CD4-positive, alpha-beta T cell treated with Interleukin-17A for 4 hours (primary cell): ENCODE measurements around the gene SMTNL2.

Source experiments
- DNase-seq: peaks from one replicate; pipeline ENCODE4 v3.0.0-alpha.2; 2020; ENCODE audit warnings: mixed read lengths

Gene SMTNL2

DNA sequence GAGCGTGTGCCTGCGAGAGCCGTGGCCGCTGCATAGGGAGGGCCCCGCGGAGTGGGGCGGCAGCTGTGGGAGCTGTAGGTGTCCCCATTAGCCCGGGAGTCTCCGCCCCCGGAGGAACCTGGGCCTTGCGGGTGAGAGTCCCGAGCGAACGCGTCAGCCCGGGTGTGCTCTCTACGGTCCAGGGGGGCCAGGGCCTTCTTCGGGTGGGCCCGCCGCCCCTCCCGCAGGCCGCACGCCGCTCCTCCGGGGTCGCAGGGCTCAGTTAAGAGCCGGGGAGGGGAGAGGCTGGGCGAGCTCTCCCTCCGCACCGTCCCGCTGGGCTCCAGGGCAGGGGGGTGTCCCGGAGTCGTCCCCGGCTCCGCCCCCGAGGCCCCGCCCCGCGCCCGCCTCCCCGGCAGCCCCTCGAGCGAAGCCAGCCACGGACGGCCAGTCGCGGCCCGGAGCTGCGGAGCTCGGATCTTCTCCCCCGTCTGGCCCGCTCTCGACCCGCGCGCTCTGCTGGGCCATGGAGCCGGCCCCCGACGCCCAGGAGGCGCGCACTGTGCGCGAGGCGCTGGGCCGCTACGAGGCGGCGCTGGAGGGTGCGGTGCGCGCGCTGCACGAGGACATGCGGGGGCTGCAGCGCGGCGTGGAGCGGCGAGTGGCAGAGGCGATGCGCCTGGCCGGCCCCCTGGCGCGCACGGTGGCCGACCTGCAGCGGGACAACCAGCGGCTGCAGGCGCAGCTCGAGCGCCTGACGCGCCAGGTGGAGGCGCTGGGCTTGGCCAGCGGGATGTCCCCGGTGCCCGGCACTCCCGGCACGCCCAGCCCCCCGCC is at the start of gene SMTNL2:
Gene SMTNL2 (plus strand): TSS at position 429 of the 816 bp plus-strand sequence. CDS start 77 bp downstream, at position 506.
- peak; percentile 26 for DNase-seq

DNA sequence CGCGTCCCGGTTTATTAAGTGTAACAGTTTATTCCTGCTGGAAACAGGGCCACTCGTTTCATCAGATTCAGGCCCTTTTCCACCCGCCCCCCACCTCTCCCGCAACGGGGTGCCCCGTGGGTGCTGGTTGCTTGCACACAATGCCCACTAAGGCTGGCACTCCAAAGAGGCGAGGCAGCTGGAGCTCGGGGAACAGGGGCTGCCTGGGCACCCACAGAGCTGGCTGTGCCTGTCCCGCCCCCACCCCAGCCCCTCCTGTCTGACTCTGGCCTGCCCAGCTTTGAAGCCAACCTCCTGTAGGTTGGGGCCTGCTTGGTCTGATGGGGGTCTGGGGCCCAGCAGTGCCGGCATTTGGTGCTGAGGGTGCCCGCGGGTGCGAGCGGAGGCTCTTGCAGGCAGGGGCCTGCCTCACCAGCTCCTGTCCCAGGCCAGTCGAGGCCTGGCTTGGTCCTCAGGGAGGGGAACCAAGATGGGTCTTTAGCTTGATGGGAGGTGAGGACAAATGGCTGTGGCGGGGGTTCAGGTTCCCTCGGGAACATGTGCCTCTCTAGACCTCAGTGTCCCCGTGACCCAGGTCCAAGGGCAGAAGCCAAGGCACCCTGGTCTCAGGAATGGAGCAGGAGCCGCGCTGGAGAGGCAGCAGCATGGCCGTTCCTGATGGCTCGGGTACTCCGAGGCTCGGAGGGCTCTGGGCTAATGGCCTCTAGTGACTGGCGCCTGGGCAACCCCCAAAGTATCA is 49.2 kb upstream of the SMTNL2 start:
- no peak for DNase-seq

DNA sequence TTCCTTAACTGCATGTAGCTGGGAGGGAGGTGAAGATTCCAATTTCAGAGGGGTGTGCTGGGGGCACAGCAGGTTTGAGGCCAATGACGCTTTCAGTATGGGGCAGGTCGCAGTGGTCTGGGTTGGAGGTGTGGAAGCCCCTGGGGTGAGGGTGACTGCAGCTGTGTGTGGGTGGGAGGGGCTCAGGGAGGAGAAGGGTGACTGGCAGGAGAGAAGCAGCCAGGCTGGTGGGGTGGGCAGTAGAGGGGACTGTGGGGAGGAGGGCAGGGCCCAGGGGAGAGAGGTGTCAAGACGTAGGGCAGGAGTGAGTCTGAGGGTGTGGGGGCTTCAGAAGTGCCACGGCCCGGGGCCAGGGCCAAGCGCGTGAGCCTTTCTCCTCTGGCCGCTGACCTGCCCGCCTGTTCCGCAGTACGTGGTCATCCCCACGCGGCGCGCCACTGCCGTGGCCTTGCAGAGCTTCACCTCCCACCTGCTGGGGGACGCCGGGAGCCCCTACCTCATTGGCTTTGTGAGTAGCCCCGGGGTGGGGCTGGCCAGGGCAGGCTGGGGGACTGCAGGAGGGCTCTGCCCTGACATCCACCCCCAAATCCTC is 48.6 kb upstream of the SMTNL2 start:
- no peak for DNase-seq

DNA sequence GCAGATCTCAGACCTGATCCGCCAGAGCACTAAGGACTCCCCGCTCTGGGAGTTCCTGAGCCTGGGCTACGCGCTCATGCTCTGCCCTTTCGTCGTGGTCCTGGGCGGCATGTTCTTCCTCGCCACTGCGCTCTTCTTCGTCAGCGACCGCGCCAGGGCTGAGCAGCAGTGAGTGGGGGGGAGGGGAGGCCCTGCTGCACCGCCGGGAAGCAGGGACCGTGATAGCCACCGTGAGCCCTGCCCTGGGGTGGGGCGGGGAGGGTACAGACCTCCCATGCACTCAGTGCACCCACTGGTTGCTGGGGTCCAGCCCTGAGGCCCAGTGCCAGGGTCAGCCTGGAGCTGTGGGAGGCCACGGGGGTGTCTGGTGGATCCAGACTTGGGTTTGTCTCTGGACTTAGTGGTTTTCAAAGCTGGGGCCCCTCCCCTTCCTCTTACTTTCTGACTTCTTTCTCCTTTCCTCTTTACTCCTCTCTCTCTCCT is 48.0 kb upstream of the SMTNL2 start:
- no peak for DNase-seq

DNA sequence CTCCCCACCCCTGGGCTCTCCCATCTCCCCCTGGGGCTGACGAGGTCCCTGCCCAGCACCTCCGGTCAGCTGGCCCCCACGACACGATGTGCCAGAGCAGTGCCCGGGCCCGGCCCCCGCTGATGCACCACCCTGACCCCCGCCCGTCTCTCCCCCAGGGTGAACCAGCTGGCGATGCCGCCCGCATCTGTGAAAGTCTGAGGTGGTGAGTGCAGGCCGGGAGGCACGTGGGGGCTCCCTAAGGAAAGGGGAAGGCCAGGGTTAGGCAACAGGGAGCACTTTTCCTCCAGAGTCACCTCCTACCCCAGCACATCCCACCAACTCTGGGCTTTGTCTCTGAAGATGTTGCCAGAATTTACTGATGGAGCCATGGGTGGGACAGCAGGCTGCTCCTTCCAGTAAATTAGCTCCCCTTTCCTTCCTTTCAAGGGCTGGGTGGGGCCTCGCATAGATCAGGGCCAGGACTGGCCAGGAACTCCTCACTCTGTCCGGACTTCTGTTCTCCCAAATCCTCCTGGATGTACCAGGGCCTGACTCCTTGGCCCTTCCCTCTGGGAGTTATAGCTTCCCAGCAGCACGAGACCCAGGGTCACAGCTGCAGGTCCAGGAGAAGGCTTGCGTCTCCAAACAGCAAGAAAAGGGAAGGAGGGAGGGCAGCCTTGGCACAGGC is 47.5 kb upstream of the SMTNL2 start:
- no peak for DNase-seq

DNA sequence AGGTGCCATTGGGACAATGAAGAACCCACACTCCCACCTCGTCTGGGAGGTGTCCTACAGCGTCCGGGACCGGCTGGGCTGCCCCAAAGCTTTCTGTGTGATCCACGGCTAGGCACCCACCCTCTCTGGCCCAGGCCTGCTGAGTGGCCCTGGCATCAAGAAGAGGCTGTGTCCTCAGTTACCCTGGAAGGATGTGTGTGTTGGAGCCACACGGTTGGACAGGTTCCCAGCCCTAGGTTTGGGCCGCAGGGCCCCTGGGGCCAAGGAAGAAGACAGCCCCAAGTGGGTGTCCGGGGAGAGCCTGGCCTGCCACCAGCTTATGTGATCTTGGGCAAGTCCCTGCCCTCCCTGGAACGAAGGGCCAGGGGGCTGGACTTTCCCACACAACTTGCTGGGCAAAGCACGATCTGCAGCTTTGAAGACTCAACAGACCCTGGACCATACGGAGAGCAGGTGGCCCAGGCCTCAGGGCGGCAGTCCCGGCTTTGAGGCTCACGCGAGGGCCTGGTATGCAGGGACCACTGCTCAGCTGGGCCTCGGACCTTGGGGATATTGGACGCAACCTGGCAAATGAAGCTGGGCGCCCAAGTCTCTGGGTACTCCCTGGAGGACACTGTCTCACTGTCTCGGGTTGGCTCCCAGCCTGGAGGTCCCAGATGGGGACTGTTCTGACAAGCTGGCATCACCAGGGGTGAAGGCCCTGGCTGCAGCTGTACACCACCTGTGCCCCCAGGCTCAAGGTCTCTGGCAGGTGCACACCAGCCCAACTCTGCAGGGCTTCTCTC is 46.7 kb upstream of the SMTNL2 start:
- DNase-seq = no peak

DNA sequence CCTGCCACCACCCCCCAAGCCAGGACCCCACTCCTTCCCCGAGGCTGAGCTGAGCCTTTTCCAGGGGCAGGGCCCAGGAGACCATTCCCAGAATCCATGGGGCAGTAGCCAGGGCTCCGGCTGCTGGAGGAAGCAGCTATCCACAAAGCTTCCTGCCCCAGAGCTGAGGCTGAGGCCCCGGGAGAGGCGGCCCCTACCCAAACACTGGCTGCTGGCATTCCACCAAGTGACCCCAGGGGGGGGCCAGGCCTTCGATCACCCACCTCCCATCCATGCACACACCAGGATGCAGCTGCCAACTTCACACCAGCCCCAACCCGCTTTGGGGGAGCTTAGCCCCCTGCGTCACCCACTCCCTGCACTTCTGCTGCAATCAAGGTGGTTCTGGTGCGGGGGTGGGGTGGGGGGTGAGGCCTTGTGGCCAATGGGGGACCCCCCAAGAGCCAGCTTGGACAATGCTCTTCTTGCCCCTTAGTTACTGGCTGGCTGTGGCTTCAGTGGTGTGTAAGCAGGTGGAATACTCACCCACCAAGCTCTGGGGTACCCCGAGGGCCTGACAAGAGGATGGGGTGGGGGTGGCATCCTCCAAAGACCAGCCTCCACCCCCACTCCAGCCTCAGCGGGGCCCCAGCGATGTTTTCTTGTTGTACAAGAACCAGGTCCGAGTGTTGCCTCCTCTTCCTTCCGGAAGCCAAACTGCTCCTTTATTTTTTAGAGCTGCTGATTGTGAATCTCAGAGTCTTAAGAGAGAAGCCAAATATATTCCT is 45.9 kb upstream of the SMTNL2 start:
- DNase-seq = no peak

DNA sequence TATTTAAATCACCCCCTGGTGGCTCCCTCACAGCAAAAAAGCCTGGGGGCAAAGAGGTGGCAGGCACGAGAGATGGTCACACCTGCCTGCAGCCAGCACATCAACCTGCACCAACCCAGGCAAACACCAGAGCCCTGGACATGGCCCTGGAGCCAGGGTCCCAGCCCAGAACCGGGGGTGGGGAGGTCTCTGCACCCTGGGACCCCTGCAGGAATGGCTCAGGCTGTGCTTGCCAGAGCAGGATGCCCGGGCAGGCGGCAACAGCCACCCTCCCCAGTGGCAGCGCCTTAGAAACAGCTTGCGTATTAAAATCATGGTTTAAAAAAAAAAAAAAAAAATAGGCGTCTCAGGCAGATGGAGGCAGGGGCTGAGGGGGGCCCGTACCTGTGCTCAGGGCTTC is 45.3 kb upstream of the SMTNL2 start:
- DNase-seq = no peak

DNA sequence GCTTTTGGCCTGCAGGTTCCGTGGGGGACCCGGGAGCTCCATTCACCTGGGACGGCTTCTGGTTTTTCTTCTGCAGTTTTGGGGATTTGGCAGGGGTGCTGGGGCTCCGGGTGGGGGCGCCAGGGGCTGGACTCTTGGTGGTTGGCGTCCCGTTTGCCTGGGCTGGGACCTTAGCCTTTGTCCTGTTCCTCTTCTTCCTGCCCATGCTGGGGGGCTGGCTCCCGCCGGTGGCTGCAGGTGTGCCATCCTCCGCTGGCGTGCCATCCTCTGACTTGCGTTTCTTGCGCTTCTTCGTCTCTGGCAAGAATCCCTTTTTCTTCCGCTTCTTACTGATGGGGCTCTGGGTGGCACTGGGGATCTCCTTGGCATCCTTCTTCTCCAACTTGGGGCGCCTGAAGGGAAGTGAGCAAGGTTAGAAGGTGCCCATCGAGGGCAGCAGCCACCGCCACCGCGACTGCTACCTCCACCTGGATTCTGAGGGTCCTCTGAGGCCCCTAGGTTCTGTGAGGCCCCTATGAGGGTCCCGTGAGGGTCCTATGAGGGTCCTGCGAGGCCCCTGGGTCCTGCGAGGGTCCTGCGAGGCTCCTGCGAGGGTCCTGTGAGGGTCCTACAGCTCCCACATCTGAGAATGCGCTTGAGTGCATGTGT is 44.6 kb upstream of the SMTNL2 start:
- DNase-seq = no peak

DNA sequence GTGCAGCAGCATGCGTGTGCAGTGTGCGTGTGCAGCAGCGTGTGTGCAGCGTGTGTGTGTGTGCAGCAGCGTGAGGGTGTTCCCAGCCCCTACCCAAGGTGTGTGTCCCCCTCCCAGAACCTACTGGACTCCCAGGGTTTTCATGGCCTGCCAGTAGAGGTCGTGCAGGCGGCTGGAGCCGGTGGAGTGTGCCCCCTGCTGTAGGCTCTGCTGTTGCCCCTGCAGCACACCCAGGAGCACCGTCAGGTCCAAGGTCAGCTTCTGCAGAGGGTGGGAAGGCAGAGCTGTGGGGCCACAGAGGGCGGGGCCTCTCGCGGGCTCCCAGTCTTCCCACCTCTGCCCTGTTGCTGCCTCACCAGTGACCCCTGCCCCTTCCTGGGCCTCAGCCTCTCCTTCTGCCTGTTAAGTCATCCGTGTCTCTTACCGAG is 44.1 kb upstream of the SMTNL2 start:
- DNase-seq = no peak

DNA sequence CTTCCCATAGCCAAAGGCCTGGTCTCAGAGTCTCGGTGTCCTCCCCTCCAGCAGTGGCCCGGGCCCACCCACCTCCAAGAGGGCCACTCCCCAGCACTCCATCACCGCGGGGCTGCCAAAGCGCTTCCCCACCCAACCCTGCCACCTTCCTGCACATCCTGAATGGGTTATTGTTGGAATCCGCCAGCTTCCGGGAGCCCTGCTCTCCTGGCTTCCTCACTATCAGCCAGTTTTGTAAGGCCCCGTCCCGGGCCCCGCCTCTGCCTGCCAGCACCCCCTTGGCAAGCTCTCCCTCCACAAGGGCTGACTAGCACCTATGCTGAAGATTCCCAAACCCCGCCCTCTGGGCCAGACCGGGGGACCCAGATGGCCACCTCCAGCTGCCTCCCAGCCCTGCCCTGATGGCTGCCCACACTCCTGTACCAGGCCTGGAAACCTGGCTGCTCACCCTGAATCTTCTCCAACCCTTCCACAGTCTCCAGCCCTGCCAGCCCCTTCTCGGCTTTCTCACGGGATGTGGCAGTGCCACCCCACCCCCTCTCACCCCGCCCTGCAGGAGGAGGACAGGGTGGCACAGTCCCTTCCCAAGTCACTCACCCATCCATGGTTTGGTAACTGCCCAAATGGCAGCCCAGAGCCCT is 43.5 kb upstream of the SMTNL2 start:
- DNase-seq = no peak

DNA sequence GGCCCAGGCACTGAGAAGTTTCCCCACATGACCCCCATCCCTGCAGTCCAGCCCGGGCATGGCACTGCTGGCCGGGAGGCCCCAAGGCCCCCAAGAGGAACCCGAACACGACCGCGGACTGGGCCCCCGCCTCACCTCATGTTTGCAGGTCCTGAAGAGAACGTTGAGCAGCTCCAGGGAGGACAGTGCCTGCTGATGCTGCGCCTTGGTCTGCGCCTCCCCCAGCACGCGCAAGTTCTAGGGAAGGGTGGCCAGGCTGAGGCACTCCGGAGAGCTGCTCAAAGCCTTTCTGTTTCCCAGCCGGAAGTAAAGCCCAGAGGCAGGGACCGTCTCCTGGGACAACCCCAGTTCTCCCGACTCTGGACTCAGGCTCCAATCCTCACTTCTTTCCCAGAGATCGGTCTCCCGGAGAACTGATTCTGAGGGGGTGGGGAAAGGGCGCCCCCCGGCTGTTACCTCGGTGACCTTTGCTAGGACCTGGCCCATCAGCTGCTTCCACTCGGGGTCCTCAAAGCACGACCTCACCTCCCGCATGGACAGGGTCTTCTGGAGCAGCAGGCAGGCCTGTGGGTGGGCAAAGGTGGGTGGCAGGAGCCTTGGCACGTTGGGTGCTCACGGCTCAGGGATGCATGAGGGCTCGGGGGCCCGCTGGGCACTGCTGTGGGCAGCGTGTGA is 42.9 kb upstream of the SMTNL2 start:
- no peak for DNase-seq

DNA sequence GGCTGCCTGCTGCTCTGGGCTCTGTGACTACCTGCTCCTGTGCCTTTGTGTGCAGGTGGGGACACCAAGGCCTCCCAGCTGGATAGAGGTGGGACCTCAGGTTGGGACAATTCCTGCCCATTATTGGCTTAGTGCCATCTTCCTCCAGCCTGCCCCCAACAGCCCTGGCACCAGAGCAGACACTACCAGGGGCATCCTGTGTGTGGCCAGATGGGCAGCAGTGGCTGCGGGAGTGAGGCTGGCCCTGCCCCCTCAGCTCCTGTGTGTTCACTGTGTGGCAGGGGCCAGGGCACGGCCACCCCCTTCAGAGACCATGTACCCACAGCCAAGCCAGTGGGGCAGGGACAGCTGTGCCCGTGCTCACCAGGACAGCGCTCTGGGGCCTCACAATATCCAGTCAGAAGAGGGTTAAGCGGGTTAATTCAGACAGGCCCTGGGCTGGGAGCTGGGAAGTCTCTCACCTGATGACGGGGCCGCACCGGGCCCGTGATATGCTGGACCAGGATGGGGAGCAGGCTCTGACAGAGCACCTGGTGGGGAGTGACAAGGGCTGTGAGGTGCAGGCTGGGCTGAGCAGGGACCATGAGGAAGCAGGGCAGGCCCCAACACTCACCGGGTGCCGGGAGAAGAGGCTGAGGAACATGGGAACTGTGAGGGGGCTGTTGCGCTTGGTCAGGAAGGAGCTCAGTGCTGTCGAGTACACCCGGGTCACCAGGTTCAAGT is 42.2 kb upstream of the SMTNL2 start:
- DNase-seq = no peak

DNA sequence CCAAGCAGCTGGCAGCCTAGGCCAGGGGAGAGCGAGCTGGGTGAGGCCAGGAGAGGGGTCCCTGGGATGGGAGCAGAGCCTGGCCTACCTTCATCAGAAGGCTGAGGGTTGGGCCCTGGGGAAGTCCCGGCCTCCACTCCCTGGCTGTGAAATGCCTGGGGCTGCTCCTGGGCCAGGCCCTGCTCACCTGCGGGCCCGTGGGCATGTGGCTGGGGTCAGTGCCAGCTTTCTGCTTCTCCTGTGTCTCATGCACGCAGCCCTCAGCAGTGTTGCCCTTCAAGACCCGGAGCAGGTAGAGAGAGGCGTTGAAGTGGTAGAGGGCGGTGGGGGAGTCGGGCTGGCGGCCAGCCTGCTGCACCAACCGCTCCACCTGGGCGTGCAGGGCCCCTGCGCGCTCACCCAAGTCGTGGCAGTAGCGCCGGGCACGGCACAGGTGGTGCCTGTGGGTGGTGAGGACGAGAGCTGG is 41.6 kb upstream of the SMTNL2 start:
- no peak for DNase-seq

DNA sequence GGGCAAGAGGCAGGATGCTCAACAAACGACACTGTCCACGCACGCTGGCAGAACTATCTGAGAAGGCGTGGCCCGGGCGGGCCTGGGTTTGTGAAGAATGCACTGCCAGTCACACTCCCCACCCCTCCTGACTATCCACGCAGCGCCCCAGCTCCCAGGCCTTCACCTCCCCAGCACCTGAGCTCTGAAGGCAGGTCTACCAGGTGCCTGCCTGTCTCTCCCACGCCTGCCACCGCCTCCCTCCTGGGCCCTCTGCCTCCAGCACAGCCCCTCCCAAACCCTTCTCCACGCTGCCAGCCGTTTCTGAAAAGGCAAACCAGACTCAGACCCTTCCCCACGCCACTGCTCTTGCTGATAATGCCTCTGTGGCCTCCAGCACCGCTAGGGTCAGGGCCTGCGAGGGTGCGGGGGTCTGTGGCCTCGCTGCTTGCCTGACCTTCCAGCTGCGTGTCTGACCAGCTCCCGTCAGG is 40.7 kb upstream of the SMTNL2 start:
- DNase-seq = no peak

DNA sequence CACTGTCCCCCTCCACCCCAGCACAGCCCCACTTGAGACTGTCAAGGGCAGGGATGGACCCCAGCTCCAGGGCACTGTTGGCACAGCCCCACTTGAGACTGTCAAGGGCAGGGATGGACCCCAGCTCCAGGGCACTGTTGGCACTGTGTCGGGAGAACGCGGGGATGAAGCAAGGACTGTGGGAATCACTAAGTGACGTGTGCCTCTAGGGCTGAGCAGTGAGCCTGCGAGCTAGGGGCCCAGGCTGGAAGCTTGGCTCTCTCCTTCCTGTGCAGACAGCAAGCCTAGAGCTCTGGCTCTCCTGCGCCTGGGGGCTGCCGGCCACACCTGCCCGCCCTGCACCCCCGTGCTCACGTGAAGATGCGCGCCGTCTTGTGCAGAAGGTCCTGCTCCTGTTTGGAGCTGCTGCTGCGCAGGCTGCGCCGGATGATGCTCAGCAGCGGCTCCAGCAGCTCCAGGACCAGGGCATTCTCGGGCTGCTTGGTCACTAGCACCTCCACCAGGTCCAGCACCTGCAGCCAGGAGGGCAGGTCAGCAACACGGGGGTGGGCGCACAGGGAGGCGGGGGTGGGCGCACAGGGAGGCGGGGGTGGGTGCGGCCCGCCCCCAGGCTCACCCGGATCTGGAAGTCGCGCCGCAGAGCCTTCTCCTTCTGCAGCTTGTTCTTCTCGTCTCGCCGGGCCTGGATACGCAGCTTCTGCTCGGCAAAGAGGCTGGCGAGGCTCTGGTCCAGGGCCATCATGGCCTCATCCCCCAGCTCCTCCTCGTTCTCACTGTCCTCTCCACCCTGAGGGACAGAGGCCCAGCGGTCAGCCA is 40.0 kb upstream of the SMTNL2 start:
- DNase-seq = no peak

DNA sequence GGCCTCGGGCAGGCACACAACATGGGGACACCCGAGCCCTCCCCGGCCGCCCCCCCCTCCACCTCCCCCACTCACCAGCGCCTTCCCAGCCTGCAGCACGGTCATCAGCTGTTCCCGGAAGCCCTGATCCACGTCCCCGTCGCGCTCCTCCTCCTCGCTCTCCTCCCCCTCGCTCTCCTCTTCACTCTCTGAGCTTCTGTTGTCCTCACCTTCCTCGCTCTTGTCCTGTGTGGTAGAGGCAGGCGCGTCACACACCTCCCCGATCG is 39.4 kb upstream of the SMTNL2 start:
- no peak for DNase-seq
